ENCODE data around the gene ROBO1.

DNA sequence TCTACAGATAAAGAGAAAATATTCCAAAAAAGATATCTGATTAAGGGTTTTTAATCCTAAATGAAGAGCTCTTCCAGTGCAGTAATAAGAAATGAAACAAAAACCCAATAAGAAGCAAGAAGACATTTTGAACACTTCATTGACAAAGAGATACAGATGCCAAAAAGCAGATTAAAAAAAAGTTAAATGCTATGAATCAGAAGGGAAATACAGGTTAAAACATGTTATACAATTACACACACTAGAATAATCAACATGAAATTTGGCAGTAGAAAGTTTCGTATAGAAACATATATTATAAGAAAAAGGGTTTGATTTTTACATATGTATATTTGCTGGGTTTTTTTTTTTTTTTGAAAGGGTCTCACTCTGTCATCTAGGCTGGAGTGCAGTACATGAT, 135.0 kb downstream of the ROBO1 start:
- TF ChIP-seq, protein P1, sequence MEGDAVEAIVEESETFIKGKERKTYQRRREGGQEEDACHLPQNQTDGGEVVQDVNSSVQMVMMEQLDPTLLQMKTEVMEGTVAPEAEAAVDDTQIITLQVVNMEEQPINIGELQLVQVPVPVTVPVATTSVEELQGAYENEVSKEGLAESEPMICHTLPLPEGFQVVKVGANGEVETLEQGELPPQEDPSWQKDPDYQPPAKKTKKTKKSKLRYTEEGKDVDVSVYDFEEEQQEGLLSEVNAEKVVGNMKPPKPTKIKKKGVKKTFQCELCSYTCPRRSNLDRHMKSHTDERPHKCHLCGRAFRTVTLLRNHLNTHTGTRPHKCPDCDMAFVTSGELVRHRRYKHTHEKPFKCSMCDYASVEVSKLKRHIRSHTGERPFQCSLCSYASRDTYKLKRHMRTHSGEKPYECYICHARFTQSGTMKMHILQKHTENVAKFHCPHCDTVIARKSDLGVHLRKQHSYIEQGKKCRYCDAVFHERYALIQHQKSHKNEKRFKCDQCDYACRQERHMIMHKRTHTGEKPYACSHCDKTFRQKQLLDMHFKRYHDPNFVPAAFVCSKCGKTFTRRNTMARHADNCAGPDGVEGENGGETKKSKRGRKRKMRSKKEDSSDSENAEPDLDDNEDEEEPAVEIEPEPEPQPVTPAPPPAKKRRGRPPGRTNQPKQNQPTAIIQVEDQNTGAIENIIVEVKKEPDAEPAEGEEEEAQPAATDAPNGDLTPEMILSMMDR (IDR thresholded peaks at IDR 0.05; ENCODE audit: insufficient read depth, low read depth, low read length): no peak
- no peak for TF ChIP-seq EZH2 (IDR thresholded peaks at IDR 0.05; ENCODE audit: insufficient read depth, low read length)
